Measurements from ENCODE around the gene SPRYD7.
"Not testable (repeated sequence)": the region's sequence is repeated elsewhere in the genome, so short reads cannot be mapped to it uniquely, and the experiment has no call there.

Gene SPRYD7

GRCh38 chr13:49936075-49936967 is at the start of gene SPRYD7:
Gene SPRYD7, minus strand, starts transcription at chr13:49936340. Its CDS starts 105 bp downstream, at chr13:49936235.
- peak; percentile 98 for DNase-seq

- no peak for DNase-seq
Measured at GRCh38 chr13:49985129-49985528, 49.0 kb upstream of the SPRYD7 start.

- DNase-seq = no peak
Measured at GRCh38 chr13:49980266-49980665, 44.1 kb upstream of the SPRYD7 start.

GRCh38 chr13:49977992-49978391 is 41.9 kb upstream of the SPRYD7 start:
- no peak for DNase-seq

- DNase-seq = peak; percentile 70
Measured at GRCh38 chr13:49976314-49977258, 40.4 kb upstream of the SPRYD7 start.

GRCh38 chr13:49975826-49976225 is 39.7 kb upstream of the SPRYD7 start:
- no peak for DNase-seq

- DNase-seq = no peak
Measured at GRCh38 chr13:49972709-49973108, 36.6 kb upstream of the SPRYD7 start.

GRCh38 chr13:49967456-49967855 is 31.3 kb upstream of the SPRYD7 start:
- DNase-seq = no peak

- no peak for DNase-seq
Measured at GRCh38 chr13:49958321-49958720, 22.2 kb upstream of the SPRYD7 start.

- no peak for DNase-seq
Measured at GRCh38 chr13:49956131-49956530, 20.0 kb upstream of the SPRYD7 start.

GRCh38 chr13:49954674-49955455 is 18.7 kb upstream of the SPRYD7 start:
- no peak for DNase-seq

GRCh38 chr13:49953560-49953959 is 17.4 kb upstream of the SPRYD7 start:
- no peak for DNase-seq

GRCh38 chr13:49951754-49952535 is 15.8 kb upstream of the SPRYD7 start:
- DNase-seq = no peak

- DNase-seq = not testable (repeated sequence)
Measured at GRCh38 chr13:49948777-49949270, 12.7 kb upstream of the SPRYD7 start.

GRCh38 chr13:49939321-49939720 is 3.2 kb upstream of the SPRYD7 start:
- DNase-seq = no peak

GRCh38 chr13:49938921-49939320 is 2.8 kb upstream of the SPRYD7 start:
- DNase-seq = no peak

- DNase-seq = peak; percentile 41
Measured at GRCh38 chr13:49938314-49938713, 2.2 kb upstream of the SPRYD7 start.

GRCh38 chr13:49936968-49937273 is 781 bp upstream of the SPRYD7 start:
- peak; percentile 59 for DNase-seq

GRCh38 chr13:49935171-49936074 is 717 bp downstream of the SPRYD7 start:
- peak; percentile 54 for DNase-seq

GRCh38 chr13:49933511-49933910 is 2.6 kb downstream of the SPRYD7 start:
- DNase-seq = no peak

GRCh38 chr13:49932868-49933267 is 3.3 kb downstream of the SPRYD7 start:
- no peak for DNase-seq

Data from NCI-H146 (cell line).